Osteoblast (primary cell): ENCODE measurements around the gene PBX4. TPM values are rescaled to one million over a fixed set of nuclear protein-coding genes. Genes with fewer than 3 reads are reported as not detected.
A peak's percentile ranks its signal among the peaks of the same experiment; 100 is the strongest.

Experiments used
- DNase-seq: peaks from one replicate; pipeline ENCODE4 v3.0.0; 2011; ENCODE audit warnings: low spot score, mixed read lengths; ENCODE audit not compliant: insufficient read length; ENCODE audit errors: missing footprints
- H2AFZ ChIP-seq: 2 replicates; pipeline ENCODE4 v1.6.0; 2011; ENCODE audit warnings: mild to moderate bottlenecking, low read length
- H3K27ac ChIP-seq: 2 replicates; pipeline ENCODE4 v1.5.1; 2011; ENCODE audit warnings: mild to moderate bottlenecking, low read depth, low read length, moderate library complexity
- H3K27me3 ChIP-seq: 2 replicates; pipeline ENCODE4 v1.6.0; 2012; ENCODE audit warnings: mild to moderate bottlenecking, control low read depth, inconsistent platforms, low read length, moderate library complexity; ENCODE audit not compliant: insufficient read depth
- H3K36me3 ChIP-seq: 2 replicates; pipeline ENCODE4 v1.5.1; 2011; ENCODE audit warnings: mild to moderate bottlenecking, low read length, control low read depth, moderate library complexity; ENCODE audit not compliant: insufficient read depth
- H3K4me1 ChIP-seq: 2 replicates; pipeline ENCODE4 v1.5.1; 2011; ENCODE audit warnings: mild to moderate bottlenecking, low read length, control low read depth, moderate library complexity; ENCODE audit not compliant: insufficient read depth
- H3K4me2 ChIP-seq: 2 replicates; pipeline ENCODE4 v1.6.0; 2011; ENCODE audit warnings: mild to moderate bottlenecking, low read length; ENCODE audit not compliant: insufficient read depth
- H3K4me3 ChIP-seq: fragments of 200-600 bp; sonication (generic); 3 replicates; pipeline ENCODE4 v1.5.1; 2012; ENCODE audit warnings: mild to moderate bottlenecking, low read length, inconsistent platforms; ENCODE audit not compliant: insufficient read depth
- H3K79me2 ChIP-seq: 2 replicates; pipeline ENCODE4 v1.6.0; 2012; ENCODE audit warnings: mild to moderate bottlenecking, low read length, control low read depth, inconsistent platforms; ENCODE audit not compliant: insufficient read depth
- H3K9me3 ChIP-seq: 2 replicates; pipeline ENCODE4 v1.5.1; 2011; ENCODE audit warnings: low read depth, low read length, control low read depth
- H4K20me1 ChIP-seq: 2 replicates; pipeline ENCODE4 v1.6.0; 2012; ENCODE audit warnings: mild to moderate bottlenecking, low read length, control low read depth; ENCODE audit not compliant: insufficient read depth
- CTCF ChIP-seq: IDR thresholded peaks from 2 replicates; pipeline ENCODE4 v1.5.1; 2011; ENCODE audit warnings: mild to moderate bottlenecking, low read depth, low read length, moderate library complexity; ENCODE audit errors: extremely low read depth
- total RNA-seq: library from RNA; depleted of rRNA; stranded (reverse); fragments of >200 nt; gene quantifications from 2 replicates; pipeline ENCODE4 v1.2.3, GENCODE V29; 2012

Gene PBX4
- total RNA-seq, 1 donor, result 0.36 TPM

GRCh38 chr19:19637186-19637522, 18.7 kb upstream of the PBX4 start:
- no peaks in the 10 kb centered on the region for H3K9me3 ChIP-seq
- H3K79me2 ChIP-seq, result no peaks in the 10 kb centered on the region
- no peaks in the 10 kb centered on the region for H3K27me3 ChIP-seq
- H3K4me2 ChIP-seq, result no peak overlapping the region
- H3K4me3 ChIP-seq, result no peak overlapping the region
- H3K4me1 ChIP-seq, result no peaks in the 10 kb centered on the region
- peaks cover 37% of the 10 kb centered on the region for H3K36me3 ChIP-seq
- no peak overlapping the region for H3K27ac ChIP-seq
- no peaks in the 10 kb centered on the region for H4K20me1 ChIP-seq
- no peak for TF ChIP-seq CTCF
- DNase-seq, result no peak
- H2AFZ ChIP-seq, result no peak overlapping the region

GRCh38 chr19:19636573-19637185, 18.2 kb upstream of the PBX4 start:
- no peak overlapping the region for H3K4me2 ChIP-seq
- no peak overlapping the region for H3K4me3 ChIP-seq
- no peaks in the 10 kb centered on the region for H3K9me3 ChIP-seq
- no peak for TF ChIP-seq CTCF
- no peaks in the 10 kb centered on the region for H4K20me1 ChIP-seq
- no peaks in the 10 kb centered on the region for H3K27me3 ChIP-seq
- H3K4me1 ChIP-seq, result no peaks in the 10 kb centered on the region
- H3K79me2 ChIP-seq, result no peaks in the 10 kb centered on the region
- no peak overlapping the region for H3K27ac ChIP-seq
- H3K36me3 ChIP-seq, result peaks cover 36% of the 10 kb centered on the region
- DNase-seq, result peak; percentile 87
- no peak overlapping the region for H2AFZ ChIP-seq

- Histone ChIP-seq H4K20me1 (no peaks in the 10 kb centered on the region), H3K4me2 (no peak overlapping the region), H2AFZ (no peak overlapping the region), H3K4me3 (no peak overlapping the region), H3K4me1 (no peaks in the 10 kb centered on the region), H3K9me3 (no peaks in the 10 kb centered on the region), H3K36me3 (peaks cover 31% of the 10 kb centered on the region), H3K79me2 (no peaks in the 10 kb centered on the region), H3K27ac (no peak overlapping the region), H3K27me3 (no peaks in the 10 kb centered on the region)
- TF ChIP-seq CTCF, result no peak
- DNase-seq, result peak; percentile 86
Observed at GRCh38 chr19:19635313-19635702, 16.8 kb upstream of the PBX4 start.

GRCh38 chr19:19634516-19635312, 16.2 kb upstream of the PBX4 start:
- H3K4me2 ChIP-seq, result no peak overlapping the region
- H3K27me3 ChIP-seq, result no peaks in the 10 kb centered on the region
- H4K20me1 ChIP-seq, result no peaks in the 10 kb centered on the region
- DNase-seq, result peak; percentile 90
- no peak overlapping the region for H2AFZ ChIP-seq
- H3K9me3 ChIP-seq, result no peaks in the 10 kb centered on the region
- H3K36me3 ChIP-seq, result peaks cover 29% of the 10 kb centered on the region
- no peaks in the 10 kb centered on the region for H3K4me1 ChIP-seq
- H3K79me2 ChIP-seq, result no peaks in the 10 kb centered on the region
- H3K4me3 ChIP-seq, result no peak overlapping the region
- no peak overlapping the region for H3K27ac ChIP-seq
- TF ChIP-seq CTCF, result no peak
